Activated CD4-positive, alpha-beta T cell treated with anti-CD3 and anti-CD28 coated beads for 4 hours (primary cell): ENCODE measurements around the gene PPL.
"Not testable (repeated sequence)": the region's sequence is repeated elsewhere in the genome, so short reads cannot be mapped to it uniquely, and the experiment has no call there.

Source experiments
- DNase-seq, 2 donors: peaks; one replicate each; pipeline ENCODE4 v3.0.0-alpha.2; 2020

Gene PPL

GRCh38 chr16:4908854-4909401 lies 28.0 kb downstream of the PPL start:
- DNase-seq = no peak

GRCh38 chr16:4904942-4905615 lies 31.9 kb downstream of the PPL start:
- no peak for DNase-seq

GRCh38 chr16:4904108-4904941 lies 32.6 kb downstream of the PPL start:
- no peak for DNase-seq

GRCh38 chr16:4902038-4902437 lies 34.9 kb downstream of the PPL start:
- DNase-seq = no peak

GRCh38 chr16:4900750-4901149 lies 36.2 kb downstream of the PPL start:
- DNase-seq = no peak

GRCh38 chr16:4900036-4900435 lies 36.9 kb downstream of the PPL start:
- DNase-seq = no peak

DNA sequence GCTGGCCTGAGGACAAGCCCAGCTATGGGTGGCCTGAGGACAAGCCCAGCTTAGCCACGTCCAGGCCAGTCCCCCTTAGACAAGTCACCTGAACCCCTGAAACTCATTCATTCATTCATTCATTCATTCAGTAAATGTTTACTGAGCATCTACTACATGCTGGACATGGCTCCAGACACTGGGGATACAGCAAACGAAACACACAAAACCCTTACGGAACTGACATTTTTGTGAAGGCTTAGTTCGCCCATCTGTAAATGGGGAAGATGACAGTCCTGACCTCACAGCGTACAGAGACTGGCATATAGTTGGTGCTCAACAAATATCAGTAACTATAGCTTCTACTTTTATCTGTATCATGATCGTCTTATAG lies 37.5 kb downstream of the PPL start:
- no peak for DNase-seq

DNA sequence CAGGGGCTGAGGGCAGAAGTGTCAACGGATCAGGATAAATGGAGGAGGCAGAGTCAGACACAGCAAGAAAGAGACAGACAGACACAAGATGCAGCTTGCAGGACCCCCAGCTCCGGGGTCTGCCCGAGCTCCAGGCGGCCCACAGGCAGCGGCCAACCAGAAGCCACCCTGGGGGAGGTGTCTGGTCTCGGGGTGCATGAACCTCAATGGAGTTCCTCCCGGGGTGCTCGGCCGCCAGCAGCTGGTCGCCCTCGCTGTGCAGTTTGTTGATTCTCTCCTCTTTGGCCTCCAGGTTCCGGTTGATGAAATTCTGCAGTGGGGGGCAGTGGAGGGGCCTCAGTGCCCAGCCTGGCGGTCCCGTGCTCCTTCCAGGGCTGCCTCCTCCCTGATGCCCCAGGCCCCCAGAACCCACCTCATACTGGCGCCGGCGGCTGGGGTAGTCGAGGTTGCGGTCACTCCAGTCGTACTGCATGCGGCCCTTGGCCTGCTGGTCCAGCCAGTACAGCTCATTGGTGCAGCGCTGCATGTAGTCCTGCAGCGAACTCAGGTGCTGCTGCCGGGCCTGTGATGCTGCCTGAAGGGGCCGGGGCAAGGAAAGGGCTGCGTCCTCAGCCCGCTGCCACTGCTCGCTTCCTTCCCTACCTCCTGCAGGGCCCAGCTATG lies 38.0 kb downstream of the PPL start:
- DNase-seq = no peak

- DNase-seq = no peak
Observed at GRCh38 chr16:4897328-4897727, 39.6 kb downstream of the PPL start.

DNA sequence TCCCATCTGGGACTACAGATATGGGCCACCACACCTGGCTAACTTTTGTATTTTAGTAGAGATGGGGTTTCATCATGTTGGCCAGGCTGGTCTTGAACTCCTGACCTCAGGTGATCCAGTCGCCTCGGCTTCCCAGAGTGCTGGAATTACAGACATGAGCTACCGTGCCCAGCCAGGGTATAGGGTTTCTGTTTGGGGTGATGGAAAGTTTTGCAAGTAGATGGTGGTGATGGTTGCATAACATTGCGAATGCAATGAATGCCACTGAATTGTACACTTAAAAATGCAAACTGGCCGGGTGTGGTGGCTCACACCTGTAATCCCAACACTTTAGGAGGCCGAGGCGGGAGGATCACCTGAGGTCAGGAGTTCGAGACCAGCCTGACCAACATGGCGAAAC lies 40.2 kb downstream of the PPL start:
- not testable (repeated sequence) for DNase-seq

DNA sequence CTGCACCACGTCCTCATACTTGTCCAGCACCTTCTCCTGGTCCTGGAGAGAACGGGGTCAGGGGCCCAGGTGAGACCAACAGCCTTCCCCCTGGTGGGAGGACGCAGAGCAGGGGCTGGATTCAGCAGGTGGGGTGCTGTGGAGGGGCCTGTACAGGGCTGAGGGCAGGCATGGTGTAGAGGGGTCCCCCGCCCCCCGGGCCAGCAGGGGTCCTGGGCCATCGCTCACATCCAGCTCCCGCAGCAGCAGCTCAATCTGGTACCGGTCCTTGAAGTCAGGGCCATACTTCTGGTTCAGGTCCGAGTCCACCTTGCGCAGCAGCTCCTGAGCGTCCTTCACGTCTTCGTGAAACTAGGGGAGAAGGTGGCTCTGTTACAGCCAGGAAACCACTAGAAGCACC lies 41.6 kb downstream of the PPL start:
- DNase-seq = no peak

DNA sequence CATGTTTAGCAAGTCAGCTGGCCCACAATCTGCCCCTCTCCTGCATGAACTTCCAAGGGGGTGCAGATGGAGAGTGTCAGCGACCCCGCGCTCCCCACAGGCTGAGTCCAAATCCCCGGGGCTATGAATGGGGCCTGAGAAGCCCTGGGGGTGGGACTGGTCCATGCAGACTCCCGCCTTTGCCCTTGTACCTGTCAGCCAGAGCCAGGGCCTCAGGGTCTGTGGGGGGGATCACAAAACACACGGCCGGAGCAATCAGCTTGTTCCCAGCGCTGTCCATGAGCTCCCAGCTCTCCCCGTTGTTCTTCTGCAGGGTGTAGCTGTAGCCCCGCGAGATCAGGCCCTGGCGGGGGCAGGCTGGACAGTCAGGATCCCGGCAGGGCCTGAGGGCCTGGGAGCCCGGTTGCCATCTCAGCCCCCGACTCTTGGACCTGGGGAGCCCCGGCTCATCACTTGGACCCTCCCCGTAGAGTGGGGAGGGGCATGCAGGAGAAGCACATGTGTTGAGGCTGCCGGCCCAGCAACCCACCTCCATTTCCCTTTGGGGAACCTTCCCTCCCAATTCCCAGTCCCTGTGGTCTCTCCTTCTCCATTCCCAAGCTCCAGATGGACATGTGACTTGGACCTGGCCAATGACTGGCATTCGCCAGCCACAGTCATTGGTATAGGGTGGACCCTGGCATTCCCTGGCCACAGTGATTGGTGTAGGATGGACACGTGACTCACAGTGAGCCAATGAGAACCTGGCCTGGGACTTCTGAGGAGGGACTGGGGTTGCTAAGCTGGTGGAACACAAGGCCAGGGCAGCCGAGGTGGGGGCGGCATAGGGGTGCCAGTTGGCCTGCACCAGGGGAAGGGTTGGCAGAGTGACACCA lies 42.4 kb downstream of the PPL start:
- no peak for DNase-seq

GRCh38 chr16:4893103-4893862 lies 43.7 kb downstream of the PPL start:
- no peak for DNase-seq

DNA sequence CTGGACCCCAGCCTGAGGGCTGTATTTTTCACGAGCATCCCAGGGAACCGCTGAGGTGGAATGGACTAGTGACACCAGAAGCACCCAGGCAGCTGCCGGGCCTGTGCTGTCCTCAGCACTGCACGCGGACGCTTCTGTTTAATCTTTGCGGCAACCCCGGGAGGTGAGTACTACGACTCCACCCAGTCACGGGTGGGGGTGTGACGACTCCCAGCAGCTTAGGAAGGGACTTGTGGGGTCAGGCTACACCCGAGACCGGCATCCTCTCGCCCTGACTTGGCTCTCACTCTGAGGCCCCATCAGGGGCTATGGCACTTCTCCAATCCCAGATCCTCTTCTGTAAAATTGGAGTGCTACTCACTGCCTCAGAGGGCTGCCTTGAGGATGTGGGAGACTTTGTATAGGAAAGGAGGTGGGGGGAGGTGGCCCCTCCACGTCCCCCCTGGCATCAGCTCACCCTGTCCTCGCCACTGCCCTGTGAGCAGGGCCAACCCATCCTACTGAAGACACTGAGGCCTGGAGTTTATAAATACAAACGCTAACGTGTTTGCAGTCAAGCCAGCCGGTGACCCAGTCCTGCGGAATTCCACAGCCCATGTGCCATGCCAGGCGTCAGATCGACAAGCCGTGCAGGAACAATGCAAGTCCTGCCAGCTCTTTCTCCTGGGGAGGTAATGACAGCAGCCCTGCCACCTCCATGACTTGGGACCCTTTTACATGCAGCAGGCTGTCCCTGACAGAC lies 44.4 kb downstream of the PPL start:
- no peak for DNase-seq

DNA sequence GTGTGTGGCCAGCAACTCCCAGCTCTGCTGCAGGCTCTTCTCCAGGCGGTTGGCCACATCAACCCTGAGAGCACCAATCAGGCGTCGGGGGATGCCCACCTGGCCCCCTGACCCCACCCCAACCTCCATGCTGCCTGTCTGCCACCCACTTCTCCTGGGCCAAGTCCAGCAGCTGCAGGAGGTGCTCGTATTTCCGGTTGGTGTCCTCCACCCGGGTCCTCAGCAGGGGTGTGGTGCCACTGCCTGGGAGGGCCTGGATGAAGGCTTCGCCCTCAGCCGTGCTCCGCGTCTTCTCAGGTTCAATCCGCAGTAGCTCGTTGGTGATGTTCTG lies 45.1 kb downstream of the PPL start:
- DNase-seq = no peak

GRCh38 chr16:4891097-4891885 lies 45.7 kb downstream of the PPL start:
- DNase-seq = no peak

DNA sequence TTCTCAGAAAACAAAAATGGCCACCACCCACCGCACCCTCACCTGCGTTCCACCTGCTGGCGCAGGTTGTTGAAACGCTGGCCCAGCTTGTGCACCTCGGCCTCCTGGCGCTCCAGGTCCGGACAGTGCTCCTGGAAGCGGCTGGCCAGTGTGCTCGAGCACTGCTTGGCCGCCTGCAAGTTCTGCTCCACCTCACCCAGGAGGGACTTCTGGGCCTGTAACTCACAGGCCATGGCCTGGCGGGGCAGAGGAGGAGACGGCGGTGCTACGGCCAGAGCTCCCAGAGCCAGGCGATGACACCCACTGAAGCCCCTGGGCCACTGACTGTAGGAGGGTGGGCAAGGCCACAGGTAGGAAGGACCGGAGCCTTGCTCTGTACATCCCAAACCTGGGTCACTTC lies 46.3 kb downstream of the PPL start:
- no peak for DNase-seq

- DNase-seq = no peak
Observed at GRCh38 chr16:4890026-4890425, 46.9 kb downstream of the PPL start.

DNA sequence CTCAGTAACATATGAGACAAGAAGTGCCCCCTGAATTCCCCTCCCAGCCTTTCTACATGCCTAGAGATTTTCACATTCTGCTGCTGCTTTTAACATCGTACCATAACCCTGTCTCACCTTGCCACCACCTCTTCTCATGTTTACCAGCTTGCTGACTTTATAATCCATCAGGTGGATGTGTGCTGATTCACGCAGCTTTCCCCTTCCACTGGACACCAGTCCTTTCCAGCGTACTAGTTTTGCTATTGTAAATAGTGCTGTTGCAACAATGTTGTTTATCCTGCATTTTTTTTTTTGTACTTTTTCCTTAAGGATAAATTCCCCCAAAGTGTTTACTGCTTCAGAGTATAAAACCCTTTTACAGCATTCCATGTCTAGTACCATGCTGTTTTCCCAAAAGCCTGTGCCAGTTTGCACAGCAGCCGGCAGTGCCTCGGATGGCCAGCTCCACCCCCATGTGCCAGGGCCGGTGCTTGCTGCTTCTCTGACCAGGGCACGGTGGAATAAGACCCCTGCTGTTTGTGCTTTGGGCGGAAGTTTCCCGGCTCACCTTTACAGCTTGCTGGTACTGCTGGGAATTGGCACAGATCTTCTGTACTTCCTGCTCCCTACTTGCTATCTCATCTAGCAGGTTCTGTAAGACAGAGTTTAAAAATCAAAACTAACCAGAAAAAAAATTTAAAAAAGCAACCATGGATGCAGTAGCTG lies 48.4 kb downstream of the PPL start:
- DNase-seq = no peak

- no peak for DNase-seq
Observed at GRCh38 chr16:4886151-4886550, 50.8 kb downstream of the PPL start.
